Activated CD4-positive, alpha-beta T cell treated with anti-CD3 and anti-CD28 coated beads, Interleukin-2, amount 50 U/mL, for 16 hours (primary cell): ENCODE measurements around the gene ZFX.
A peak's percentile ranks its signal among the peaks of the same experiment; 100 is the strongest.

Experiments
- DNase-seq: peaks from one replicate; pipeline ENCODE4 v3.0.0-alpha.2; 2020

The ZFX gene

DNA sequence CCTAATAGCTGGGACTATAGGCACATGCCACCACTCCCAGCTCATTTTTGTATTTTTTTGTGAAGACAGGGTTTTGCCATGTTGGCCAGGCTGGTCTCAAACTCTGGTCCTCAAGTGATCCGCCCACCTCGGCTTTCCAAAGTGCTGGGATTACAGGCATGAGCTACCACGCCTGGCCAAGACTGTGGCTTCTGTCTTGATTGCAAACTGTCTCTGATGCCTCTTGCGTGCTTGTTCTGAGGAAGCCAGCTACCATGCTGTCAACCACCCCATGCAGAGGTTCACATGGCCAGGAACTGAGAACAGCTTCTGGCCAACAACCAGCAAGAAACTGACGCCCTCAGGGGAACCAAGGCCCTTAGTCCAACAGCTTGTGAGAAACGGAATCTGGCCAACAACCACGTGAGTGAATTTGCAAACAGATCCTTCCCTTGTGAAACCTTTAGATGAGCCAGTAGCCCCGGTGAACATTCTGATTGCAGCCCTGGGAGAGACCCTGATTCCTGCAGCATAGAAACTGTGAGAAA, 93.2 kb downstream of the ZFX start:
- DNase-seq: no peak

DNA sequence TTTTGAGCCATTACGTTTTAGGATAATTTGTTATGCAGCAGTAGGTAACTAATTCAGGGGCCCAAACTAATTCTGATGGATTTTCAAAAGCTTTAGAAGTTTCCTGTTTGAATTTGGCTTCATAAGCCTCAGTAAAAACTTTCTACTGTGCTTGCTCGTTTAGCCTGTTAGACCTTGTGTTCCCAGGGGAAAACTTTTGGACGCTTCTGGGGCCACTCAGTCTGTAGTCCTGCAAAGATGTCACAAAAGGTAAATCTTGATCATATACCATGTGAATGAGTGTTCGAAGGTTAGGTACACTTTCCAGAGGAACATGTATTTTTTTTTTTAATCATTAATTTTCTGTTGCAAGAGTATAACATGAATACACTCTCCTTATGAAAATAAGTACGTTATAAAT, 93.7 kb downstream of the ZFX start:
- no peak for DNase-seq

DNA sequence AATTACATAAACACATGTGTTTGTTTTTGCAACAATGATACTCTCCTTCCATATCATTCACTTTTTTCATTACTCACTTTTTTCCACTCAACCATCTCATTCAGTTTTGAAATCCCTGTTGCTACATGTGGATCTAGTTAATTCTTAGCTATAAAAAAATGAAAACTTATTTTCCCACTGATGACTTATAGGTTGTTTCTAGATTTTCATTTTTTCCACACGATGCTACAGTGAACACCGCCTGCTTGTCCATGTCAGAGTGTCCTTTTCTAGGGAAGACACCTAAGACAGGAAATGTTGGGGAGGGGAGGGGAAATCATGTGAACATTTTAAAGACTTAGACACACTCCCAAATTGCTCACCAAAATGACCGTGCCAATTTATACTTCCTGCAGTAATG, 94.2 kb downstream of the ZFX start:
- no peak for DNase-seq

DNA sequence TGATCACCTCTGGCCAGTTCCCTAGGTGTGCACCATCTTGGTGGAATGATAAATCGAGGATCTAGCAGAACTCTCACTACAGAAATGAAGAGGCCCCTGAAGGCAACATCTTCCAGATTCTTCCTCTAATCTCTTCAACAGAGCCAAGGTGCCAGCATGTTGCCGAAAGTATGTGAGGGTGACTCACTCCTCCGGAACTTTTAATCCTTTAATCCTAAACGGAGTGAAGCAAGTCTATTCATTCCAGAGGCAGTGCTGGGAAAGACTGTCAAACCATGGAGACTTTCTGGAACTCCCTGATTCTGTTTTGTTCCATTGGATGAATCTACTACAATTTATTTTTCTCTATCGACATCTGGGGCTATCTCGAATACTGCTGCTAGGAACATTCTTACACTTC, 95.7 kb downstream of the ZFX start:
- DNase-seq: no peak

DNA sequence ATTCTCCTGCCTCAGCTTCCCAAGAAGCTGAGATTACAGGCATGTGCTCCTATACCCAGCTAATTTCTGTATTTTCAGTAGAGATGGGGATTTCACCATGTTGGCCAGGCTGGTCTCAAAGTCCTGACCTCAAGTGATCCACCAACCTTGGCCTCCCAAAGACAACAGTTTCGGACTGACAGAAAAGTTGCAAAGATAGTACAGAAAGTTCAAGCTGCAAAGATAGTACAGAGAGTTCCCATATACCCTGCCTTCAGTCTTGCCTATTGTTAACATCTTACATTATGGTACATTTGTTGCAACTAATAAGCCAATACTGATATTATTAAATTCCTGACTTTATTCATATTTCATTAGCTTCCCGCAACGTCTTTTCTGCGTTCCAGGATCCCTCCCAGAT, 98.5 kb downstream of the ZFX start:
- no peak for DNase-seq

DNA sequence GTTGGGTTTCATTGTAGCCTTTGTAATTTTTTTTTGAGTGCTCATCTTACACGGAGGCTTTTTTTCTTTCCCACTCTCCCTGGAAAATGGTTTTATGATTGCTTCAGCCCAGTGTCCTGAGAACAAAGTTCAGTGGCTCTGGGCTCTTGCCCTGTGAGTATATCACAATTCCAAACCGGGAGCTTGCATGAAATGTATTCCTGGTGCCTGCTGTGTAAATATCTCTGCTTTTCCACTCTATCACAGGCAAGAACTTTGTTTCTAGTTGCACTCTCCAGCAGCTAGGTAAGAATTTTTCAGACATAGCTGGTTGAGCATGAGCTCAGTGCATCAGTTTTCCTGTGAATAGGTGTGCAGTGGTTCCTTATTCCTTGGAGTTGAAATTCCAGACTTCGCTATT, 103.5 kb downstream of the ZFX start:
- DNase-seq: no peak

DNA sequence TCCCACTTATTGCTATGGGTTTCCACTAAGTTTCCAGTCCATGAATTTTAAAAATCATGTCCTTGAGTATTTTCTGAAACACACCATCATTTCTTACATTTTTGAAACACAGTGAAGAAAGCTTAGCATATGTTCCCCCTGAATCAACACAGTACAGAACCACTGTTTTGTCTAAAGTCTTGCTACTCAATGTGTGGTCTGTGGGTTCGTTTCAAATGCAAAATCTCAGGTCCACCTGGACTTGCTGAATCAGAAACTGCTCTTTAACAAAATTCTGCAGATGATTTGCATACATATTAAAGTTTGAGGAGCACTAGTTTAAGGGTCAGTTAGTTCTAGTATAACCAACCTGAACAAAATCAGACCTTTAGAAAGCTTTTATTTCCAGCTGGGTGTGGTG, 103.9 kb downstream of the ZFX start:
- no peak for DNase-seq

DNA sequence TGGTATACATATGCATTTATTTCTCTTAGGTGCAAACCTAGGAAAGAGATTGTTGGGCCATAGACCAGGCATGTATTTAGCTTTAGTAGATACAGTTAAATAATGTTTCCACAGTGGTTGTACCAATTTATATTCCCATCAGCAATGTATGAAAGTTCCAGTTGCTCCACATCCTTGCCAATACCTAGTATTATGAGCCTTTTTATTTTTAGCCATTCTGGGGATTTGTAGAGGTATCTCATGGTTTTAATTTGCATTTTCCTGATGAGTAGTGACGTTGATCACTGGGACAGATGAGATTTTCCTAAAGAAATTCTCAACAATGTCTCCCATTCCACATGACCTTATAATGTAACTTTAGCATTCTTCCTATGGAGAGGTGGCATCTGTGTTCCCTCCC, 107.5 kb downstream of the ZFX start:
- no peak for DNase-seq

DNA sequence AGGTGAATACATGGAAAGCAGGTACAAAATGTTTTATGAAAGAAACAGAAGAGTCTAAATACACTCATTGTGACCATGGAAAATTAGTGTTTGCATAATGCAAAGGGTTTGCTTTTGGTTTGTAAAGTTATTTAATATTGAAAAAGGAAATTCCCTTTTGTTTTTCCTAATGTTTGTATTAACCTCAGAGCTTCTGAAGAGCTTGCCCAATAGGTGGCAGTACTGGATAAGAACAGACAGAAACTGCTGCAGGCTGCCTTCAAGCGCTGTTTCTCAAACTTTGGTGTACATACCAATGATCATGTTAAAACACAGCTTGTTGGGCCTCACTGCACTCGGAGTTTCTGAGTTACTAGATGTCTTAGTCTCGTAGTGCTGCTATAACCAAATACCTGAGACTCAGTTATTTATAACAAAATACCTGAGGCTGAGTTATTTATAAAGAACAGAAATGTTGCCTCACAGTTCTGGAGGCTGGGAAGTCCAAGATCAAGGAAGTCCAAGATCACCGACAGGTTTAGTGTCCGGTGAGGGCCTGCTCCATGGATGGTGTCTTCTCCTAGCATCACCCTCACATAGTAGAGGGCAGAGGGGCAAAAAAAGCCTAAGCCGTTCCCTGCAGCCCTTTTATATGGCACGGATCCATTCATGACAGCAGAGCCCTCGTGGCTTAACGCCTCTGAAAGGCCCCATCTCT, 110.2 kb downstream of the ZFX start:
- DNase-seq: peak; percentile 45

DNA sequence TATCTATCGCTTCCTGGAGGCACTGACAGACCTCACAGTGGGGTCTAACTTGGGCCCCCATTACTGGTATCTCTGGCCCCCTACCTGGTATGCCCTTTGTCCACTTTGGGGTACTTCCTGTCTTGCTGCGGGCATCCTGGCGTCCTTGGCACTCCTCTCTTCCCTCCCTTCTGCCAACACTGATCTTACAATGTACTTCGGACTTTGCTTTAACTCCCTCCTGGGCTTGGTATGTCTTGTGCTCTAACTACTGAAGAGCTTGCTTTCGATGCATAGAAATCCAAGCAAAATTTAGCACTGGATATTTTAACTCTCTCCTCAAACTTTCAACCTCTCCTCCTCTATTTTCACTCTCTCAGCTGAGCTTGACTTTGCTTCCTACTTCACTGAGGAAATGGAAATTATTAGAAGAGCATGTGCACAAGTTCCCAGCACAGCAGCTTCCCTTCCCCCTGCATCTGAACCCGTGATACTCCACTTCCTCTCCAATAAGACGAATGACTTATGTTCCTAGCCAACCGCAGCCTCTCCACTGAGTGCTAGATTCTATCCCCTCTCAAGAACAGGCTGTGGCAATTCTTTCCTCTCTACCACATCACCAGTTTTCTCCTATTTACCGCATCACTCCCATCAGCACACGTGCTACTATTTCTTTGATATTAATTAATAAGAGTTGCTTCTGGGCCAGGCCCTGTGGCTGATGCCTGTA, 111.5 kb downstream of the ZFX start:
- peak; percentile 42 for DNase-seq

DNA sequence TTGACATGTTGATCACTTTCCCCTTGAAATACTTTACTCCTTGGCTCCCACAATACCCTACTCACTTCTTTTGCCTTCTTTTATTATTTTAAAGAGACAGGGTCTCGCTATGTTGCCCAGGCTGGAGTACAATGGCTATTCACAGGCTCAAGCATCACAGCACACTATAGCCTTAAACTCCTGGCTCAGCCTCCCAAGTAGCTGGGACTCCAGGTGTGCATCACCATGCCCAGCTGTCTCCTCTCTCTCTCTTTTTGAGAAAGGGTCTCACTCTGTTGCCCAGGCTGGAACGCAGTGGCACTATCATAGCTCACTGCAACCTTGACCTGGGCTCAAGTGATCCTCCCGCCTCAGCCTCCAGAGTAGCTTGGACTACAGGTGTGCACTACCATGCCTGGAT, 112.8 kb downstream of the ZFX start:
- no peak for DNase-seq

DNA sequence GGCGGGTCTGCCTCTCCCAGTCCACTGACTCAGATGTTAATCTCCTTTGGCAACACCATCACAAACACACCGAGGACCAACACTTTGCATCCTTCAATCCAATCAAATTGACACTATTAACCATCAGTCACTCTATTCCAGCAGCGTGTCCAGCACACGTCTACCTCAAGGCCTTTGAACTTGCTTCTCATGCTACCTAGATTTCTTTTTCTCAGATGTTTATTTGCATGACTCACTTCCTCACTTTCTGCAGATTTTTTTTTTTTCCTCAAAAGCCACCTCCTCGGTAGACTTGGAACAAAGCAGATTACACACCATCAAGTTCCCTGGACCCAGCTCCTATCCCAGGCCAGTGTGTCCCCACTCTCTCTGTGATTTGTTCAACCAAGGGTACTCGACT, 114.9 kb downstream of the ZFX start:
- no peak for DNase-seq
